Caco-2 (cell line): ENCODE data around the gene TTLL5. TPM values are rescaled to one million over a fixed set of nuclear protein-coding genes. Genes with fewer than 3 reads are reported as not detected.

Experiments
- BruUV-seq: library from RNA; stranded (reverse); fragments of 400-500 nt; replicated peaks from 2 replicates; lab custom pipeline; 2021; lab: Mats Ljungman, UMichigan
- CTCF ChIA-PET: fragments of 300-600 bp; sonication (Branson Sonifier 250); formaldehyde crosslinking; loops from one replicate; lab custom pipeline; 2022; ENCODE audit warnings: antibody characterized with exemption; lab: Charles Lee
- POLR2A ChIA-PET: fragments of 300-600 bp; sonication (Branson Sonifier 250); formaldehyde crosslinking; loops from one replicate; lab custom pipeline; 2022; ENCODE audit warnings: antibody characterized with exemption; lab: Charles Lee
- DNase-seq, 2 experiments: peaks; one replicate each; pipeline versions ENCODE4 v3.0.0 to v3.0.0-alpha.2; 2020 to 2022
- H3K27me3 ChIP-seq: replicated peaks from 2 replicates; pipeline ENCODE4 v1.6.0; 2011; ENCODE audit warnings: low read length; ENCODE audit not compliant: control insufficient read depth, insufficient read depth
- H3K36me3 ChIP-seq: 2 replicates; pipeline ENCODE4 v1.5.1; 2011; ENCODE audit warnings: low read length; ENCODE audit not compliant: control insufficient read depth, insufficient read depth
- H3K4me1 ChIP-seq: fragments of 250-450 bp; sonication (Bioruptor Pico); 2 replicates; pipeline ENCODE4 v1.5.1; 2020; ENCODE audit warnings: mild to moderate bottlenecking
- H3K4me3 ChIP-seq: 2 replicates; pipeline ENCODE4 v1.5.1; 2011; ENCODE audit warnings: low read depth, mild to moderate bottlenecking, control low read depth, low read length
- H3K9me3 ChIP-seq: fragments of 250-450 bp; sonication (Bioruptor Pico); 2 replicates; pipeline ENCODE4 v1.5.1; 2020; ENCODE audit warnings: mild to moderate bottlenecking, moderate library complexity
- H3K27ac Mint-ChIP-seq: one replicate; pipeline ENCODE4 v1.8.0; 2022; ENCODE audit warnings: mixed read lengths; ENCODE audit not compliant: unreplicated experiment
- H3K27me3 Mint-ChIP-seq: one replicate; pipeline ENCODE4 v1.8.0; 2022; ENCODE audit warnings: mixed read lengths; ENCODE audit not compliant: insufficient read depth, unreplicated experiment
- H3K36me3 Mint-ChIP-seq: one replicate; pipeline ENCODE4 v1.8.0; 2022; ENCODE audit warnings: mild to moderate bottlenecking, mixed read lengths; ENCODE audit not compliant: insufficient read depth, unreplicated experiment
- H3K4me1 Mint-ChIP-seq: one replicate; pipeline ENCODE4 v1.8.0; 2022; ENCODE audit warnings: low read depth, mixed read lengths; ENCODE audit not compliant: unreplicated experiment
- H3K4me3 Mint-ChIP-seq: one replicate; pipeline ENCODE4 v1.8.0; 2022; ENCODE audit warnings: mild to moderate bottlenecking, moderate library complexity, mixed read lengths; ENCODE audit not compliant: unreplicated experiment
- H3K9me3 Mint-ChIP-seq: one replicate; pipeline ENCODE4 v1.8.0; 2022; ENCODE audit warnings: mixed read lengths; ENCODE audit not compliant: unreplicated experiment
- CTCF ChIP-seq, 2 experiments: fragments of 200-600 bp in 1 of 2; IDR thresholded peaks; 1 replicate in 1 of 2; 2 replicates in 1 of 2; pipeline versions ENCODE4 v1.5.1 to v1.8.0; 2011 to 2022; ENCODE audit warnings: antibody characterized with exemption in 1 of 2, control low read depth in 1 of 2, inconsistent platforms in 1 of 2, low read depth in 1 of 2, low read length in 1 of 2, mild to moderate bottlenecking in 1 of 2, moderate library complexity in 1 of 2; ENCODE audit not compliant: insufficient read depth in 1 of 2, severe bottlenecking in 1 of 2, unreplicated experiment in 1 of 2
- intact Hi-C: fragments of 100-400 bp; cut with micrococcal nuclease; formaldehyde crosslinking; loops from one replicate; pipeline ENCODE4 v1.10.0; 2022; ENCODE audit not compliant: unreplicated experiment
- total RNA-seq: library from RNA; stranded (reverse); gene quantifications from 2 replicates; pipeline ENCODE4 v1.2.3, GENCODE V29; 2022

The TTLL5 gene
- total RNA-seq, 1 experiment from 2014 or later, result 38.2 TPM

- Mint-ChIP-seq H3K27me3 (no peaks in the 10 kb centered on the region), H3K4me3 (no peak overlapping the region), H3K36me3 (peaks cover 7% of the 10 kb centered on the region), H3K9me3 (no peaks in the 10 kb centered on the region), H3K4me1 (no peaks in the 10 kb centered on the region), H3K27ac (no peak overlapping the region)
- Histone ChIP-seq H3K4me3 (no peak overlapping the region), H3K36me3 (no peaks in the 10 kb centered on the region; the same call in 1 of the 2 replicates), H3K4me1 (no peaks in the 10 kb centered on the region), H3K9me3 (no peaks in the 10 kb centered on the region), H3K27me3 (no peaks in the 10 kb centered on the region)
- ChIA-PET CTCF (no interaction called here), POLR2A (no interaction called here)
- intact Hi-C loops, result no loop called here
- no peak for TF ChIP-seq CTCF (IDR thresholded peaks at IDR 0.05; ENCODE audit: insufficient read depth in 1 of 2, low read depth in 1 of 2, low read length in 1 of 2, severe bottlenecking in 1 of 2, unreplicated experiment in 1 of 2)
- DNase-seq, result no peak
- BruUV-seq, result no TSS peak
Observed at GRCh38 chr14:75700295-75700694, 39.2 kb downstream of the TTLL5 start.

- CTCF ChIA-PET, result no interaction called here
Observed at GRCh38 chr14:75702122-75702521, 41.1 kb downstream of the TTLL5 start.

GRCh38 chr14:75702616-75703261 lies 41.7 kb downstream of the TTLL5 start:
- no peaks in the 10 kb centered on the region for H3K27me3 ChIP-seq
- Mint-ChIP-seq H3K9me3 (no peaks in the 10 kb centered on the region), H3K36me3 (peaks cover 7% of the 10 kb centered on the region), H3K4me3 (no peak overlapping the region), H3K4me1 (no peaks in the 10 kb centered on the region), H3K27me3 (no peaks in the 10 kb centered on the region), H3K27ac (no peak overlapping the region)
- no peaks in the 10 kb centered on the region; the same call in 1 of the 2 replicates for H3K36me3 ChIP-seq
- intact Hi-C loops, result no loop called here
- DNase-seq, result no peak
- ChIA-PET CTCF (no interaction called here), POLR2A (no interaction called here)
- H3K9me3 ChIP-seq, result no peaks in the 10 kb centered on the region
- no peaks in the 10 kb centered on the region for H3K4me1 ChIP-seq
- no TSS peak for BruUV-seq
- no peak overlapping the region for H3K4me3 ChIP-seq
- TF ChIP-seq CTCF (IDR thresholded peaks at IDR 0.05; ENCODE audit: insufficient read depth in 1 of 2, low read depth in 1 of 2, low read length in 1 of 2, severe bottlenecking in 1 of 2, unreplicated experiment in 1 of 2), result no peak

More at GRCh38 chr14:75702122-75702521, 41.1 kb downstream of the TTLL5 start:
- Mint-ChIP-seq H3K4me3 (no peak overlapping the region), H3K36me3 (peaks cover 7% of the 10 kb centered on the region), H3K27ac (no peak overlapping the region), H3K27me3 (no peaks in the 10 kb centered on the region), H3K4me1 (no peaks in the 10 kb centered on the region), H3K9me3 (no peaks in the 10 kb centered on the region)
- no peak for DNase-seq
- BruUV-seq, result no TSS peak
- intact Hi-C loops, result no loop called here
- H3K4me3 ChIP-seq, result no peak overlapping the region
- H3K9me3 ChIP-seq, result no peaks in the 10 kb centered on the region
- no peaks in the 10 kb centered on the region for H3K4me1 ChIP-seq
- POLR2A ChIA-PET, result no interaction called here
- TF ChIP-seq CTCF (IDR thresholded peaks at IDR 0.05; ENCODE audit: insufficient read depth in 1 of 2, low read depth in 1 of 2, low read length in 1 of 2, severe bottlenecking in 1 of 2, unreplicated experiment in 1 of 2), result no peak
- no peaks in the 10 kb centered on the region for H3K27me3 ChIP-seq
- no peaks in the 10 kb centered on the region; the same call in 1 of the 2 replicates for H3K36me3 ChIP-seq
